K562 (cell line): ENCODE results near the gene ZNF791. TPM values are rescaled to one million over a fixed set of nuclear protein-coding genes. Genes with fewer than 3 reads are reported as not detected.
A peak's percentile ranks its signal among the peaks of the same experiment; 100 is the strongest.

Experiments
- ARHGAP35 ChIP-seq: fragments of 450-650 bp; IDR thresholded peaks from 2 replicates; pipeline ENCODE4 v1.6.1; 2018; ENCODE audit not compliant: partially characterized antibody
- ARID2 ChIP-seq: fragments of 450-650 bp; IDR thresholded peaks from 2 replicates; pipeline ENCODE4 v1.6.1; 2017; ENCODE audit warnings: antibody characterized with exemption, mild to moderate bottlenecking
- CHD4 ChIP-seq: fragments of 200-600 bp; sonication (generic); IDR thresholded peaks from 3 replicates; pipeline ENCODE4 v1.6.1; 2012; ENCODE audit warnings: low read depth, mild to moderate bottlenecking, mixed read lengths, low read length, inconsistent platforms; ENCODE audit not compliant: insufficient read depth, insufficient replicate concordance, poor library complexity, severe bottlenecking
- E2F1 ChIP-seq: sonication (generic); formaldehyde crosslinking; IDR thresholded peaks from 2 replicates; pipeline ENCODE4 v1.8.1; 2023; ENCODE audit warnings: mild to moderate bottlenecking, missing genetic modification reagents, moderate library complexity
- KDM1A ChIP-seq, 2 experiments: fragments of 450-650 bp; IDR thresholded peaks; 2 replicates each; pipeline ENCODE4 v1.6.1; 2016; ENCODE audit warnings: mild to moderate bottlenecking in 2 of 2
- KLF1 ChIP-seq: fragments of 450-650 bp; IDR thresholded peaks from 2 replicates; pipeline ENCODE4 v1.6.1; 2016; ENCODE audit warnings: missing genetic modification characterization, missing compliant biosample characterization
- MAFK ChIP-seq: IDR thresholded peaks from 2 replicates; pipeline ENCODE4 v1.6.1; 2011; ENCODE audit warnings: low read length, improper control_type of control experiment
- NEUROD1 ChIP-seq: fragments of 150-350 bp; IDR thresholded peaks from 2 replicates; pipeline ENCODE4 v1.6.1; 2014; ENCODE audit warnings: borderline replicate concordance, low read length, low read depth; ENCODE audit not compliant: partially characterized antibody
- POLR2A ChIP-seq: fragments of 450-650 bp; conservative IDR thresholded peaks from 2 replicates; pipeline ENCODE4 v1.6.1; 2016
- POU5F1 ChIP-seq: fragments of 150-350 bp; IDR thresholded peaks from 2 replicates; pipeline ENCODE4 v1.6.1; 2014; ENCODE audit warnings: borderline replicate concordance, low read length, low read depth, mild to moderate bottlenecking; ENCODE audit not compliant: partially characterized antibody
- SIX5 ChIP-seq, 2 experiments: IDR thresholded peaks; 2 replicates each; pipeline ENCODE4 v1.6.1; 2011; ENCODE audit warnings: low read length in 2 of 2, borderline replicate concordance in 1 of 2, low read depth in 1 of 2, mild to moderate bottlenecking in 1 of 2, moderate library complexity in 1 of 2; ENCODE audit not compliant: insufficient read depth in 1 of 2
- SMAD4 ChIP-seq: fragments of 250-450 bp; sonication (Bioruptor Pico); conservative IDR thresholded peaks from 2 replicates; pipeline ENCODE4 v1.8.0; 2021; ENCODE audit warnings: inconsistent platforms, mild to moderate bottlenecking, moderate library complexity
- STAG1 ChIP-seq: sonication (generic); formaldehyde crosslinking; IDR thresholded peaks from 2 replicates; pipeline ENCODE4 v1.5.0; 2020; ENCODE audit warnings: missing genetic modification reagents, borderline replicate concordance
- TAF7 ChIP-seq: fragments of 450-650 bp; IDR thresholded peaks from 2 replicates; pipeline ENCODE4 v1.6.1; 2016; ENCODE audit warnings: missing genetic modification characterization, missing compliant biosample characterization
- XRCC4 ChIP-seq: IDR thresholded peaks from one replicate; pipeline ENCODE4 v1.6.1; 2011; ENCODE audit not compliant: insufficient read depth, insufficient read length; ENCODE audit errors: extremely low read depth
- ZFP1 ChIP-seq: fragments of 450-650 bp; formaldehyde crosslinking; IDR thresholded peaks from 2 replicates; pipeline ENCODE4 v1.4.0; 2020; ENCODE audit warnings: mild to moderate bottlenecking, mixed read lengths
- ZFP30 ChIP-seq: fragments of 250-450 bp; sonication (Bioruptor Pico); IDR thresholded peaks from 2 replicates; pipeline ENCODE4 v1.8.0; 2022; ENCODE audit warnings: moderate library complexity, mild to moderate bottlenecking, inconsistent platforms, borderline replicate concordance
- ZNF124 ChIP-seq: sonication (generic); formaldehyde crosslinking; IDR thresholded peaks from 2 replicates; pipeline ENCODE4 v1.8.1; 2022; ENCODE audit warnings: missing genetic modification reagents
- ZNF239 ChIP-seq: fragments of 250-450 bp; sonication (Bioruptor Pico); IDR thresholded peaks from 2 replicates; pipeline ENCODE4 v1.4.0; 2020; ENCODE audit warnings: mild to moderate bottlenecking
- ZNF561 ChIP-seq: fragments of 450-650 bp; formaldehyde crosslinking; conservative IDR thresholded peaks from 2 replicates; pipeline ENCODE4 v1.4.0; 2020; ENCODE audit warnings: mild to moderate bottlenecking, moderate library complexity
- ZNF778 ChIP-seq: fragments of 450-650 bp; formaldehyde crosslinking; IDR thresholded peaks from 2 replicates; pipeline ENCODE4 v1.4.0; 2020; ENCODE audit warnings: mild to moderate bottlenecking, moderate library complexity
- polyA plus RNA-seq, 8 experiments: library from polyadenylated mRNA; depleted of rRNA in 4 of 8; stranded (reverse) in 5 of 8; unstranded in 3 of 8; fragments of >200 nt; fragmentation: Nextera tagmentation in 2 of 8; fragmentation: Illumina TruSeq in 1 of 8; extraction: Ambion mirVana in 2 of 8; extraction: Trizol in 1 of 8; gene quantifications; 2 replicates each; pipeline versions ENCODE4 v1.2.1 to v1.2.3, GENCODE V29; 2011 to 2014; ENCODE audit warnings: inconsistent platforms in 1 of 8, missing spikeins in 1 of 8
- total RNA-seq, 7 experiments: library from RNA; depleted of rRNA in 6 of 7; stranded (reverse); fragments of >200 nt in 6 of 7; fragmentation: Illumina TruSeq in 2 of 7; extraction: Trizol in 2 of 7; gene quantifications; 2 replicates each; pipeline versions ENCODE4 v1.2.1 to v1.2.3, GENCODE V29; 2011 to 2021; ENCODE audit warnings: low replicate concordance in 1 of 7
- TF ChIP-seq, protein P1 (sequence below): sonication (generic); formaldehyde crosslinking; IDR thresholded peaks from 2 replicates; pipeline ENCODE4 v1.8.0; 2022; ENCODE audit warnings: mild to moderate bottlenecking, missing genetic modification reagents
- TF ChIP-seq, protein P2 (sequence below): fragments of 250-450 bp; sonication (Bioruptor Pico); IDR thresholded peaks from 2 replicates; pipeline ENCODE4 v1.5.0; 2021

The ZNF791 gene
- total and polyA plus RNA-seq, 9 of the 15 experiments (the other 6 are each of a cell fraction or from before 2014, with no cell fraction given): 7.8 to 22.7 (median 13.1) TPM

GRCh38 chr19:12666265-12667048 lies 55.7 kb downstream of the ZNF791 start, which contains the start of the genes MAN2B1 and WDR83 (continued):
- TF ChIP-seq ARID2: no peak
- TF ChIP-seq E2F1 (CRISPR knock-in tag): peak; percentile 42; the same call in 1 of the 2 replicates
- no peak for TF ChIP-seq MAFK
- no peak for TF ChIP-seq ZNF124 (CRISPR knock-in tag)
- no peak for TF ChIP-seq STAG1 (CRISPR knock-in tag)
- TF ChIP-seq ZNF561 (CRISPR knock-in tag): no peak
- TF ChIP-seq, protein P1, sequence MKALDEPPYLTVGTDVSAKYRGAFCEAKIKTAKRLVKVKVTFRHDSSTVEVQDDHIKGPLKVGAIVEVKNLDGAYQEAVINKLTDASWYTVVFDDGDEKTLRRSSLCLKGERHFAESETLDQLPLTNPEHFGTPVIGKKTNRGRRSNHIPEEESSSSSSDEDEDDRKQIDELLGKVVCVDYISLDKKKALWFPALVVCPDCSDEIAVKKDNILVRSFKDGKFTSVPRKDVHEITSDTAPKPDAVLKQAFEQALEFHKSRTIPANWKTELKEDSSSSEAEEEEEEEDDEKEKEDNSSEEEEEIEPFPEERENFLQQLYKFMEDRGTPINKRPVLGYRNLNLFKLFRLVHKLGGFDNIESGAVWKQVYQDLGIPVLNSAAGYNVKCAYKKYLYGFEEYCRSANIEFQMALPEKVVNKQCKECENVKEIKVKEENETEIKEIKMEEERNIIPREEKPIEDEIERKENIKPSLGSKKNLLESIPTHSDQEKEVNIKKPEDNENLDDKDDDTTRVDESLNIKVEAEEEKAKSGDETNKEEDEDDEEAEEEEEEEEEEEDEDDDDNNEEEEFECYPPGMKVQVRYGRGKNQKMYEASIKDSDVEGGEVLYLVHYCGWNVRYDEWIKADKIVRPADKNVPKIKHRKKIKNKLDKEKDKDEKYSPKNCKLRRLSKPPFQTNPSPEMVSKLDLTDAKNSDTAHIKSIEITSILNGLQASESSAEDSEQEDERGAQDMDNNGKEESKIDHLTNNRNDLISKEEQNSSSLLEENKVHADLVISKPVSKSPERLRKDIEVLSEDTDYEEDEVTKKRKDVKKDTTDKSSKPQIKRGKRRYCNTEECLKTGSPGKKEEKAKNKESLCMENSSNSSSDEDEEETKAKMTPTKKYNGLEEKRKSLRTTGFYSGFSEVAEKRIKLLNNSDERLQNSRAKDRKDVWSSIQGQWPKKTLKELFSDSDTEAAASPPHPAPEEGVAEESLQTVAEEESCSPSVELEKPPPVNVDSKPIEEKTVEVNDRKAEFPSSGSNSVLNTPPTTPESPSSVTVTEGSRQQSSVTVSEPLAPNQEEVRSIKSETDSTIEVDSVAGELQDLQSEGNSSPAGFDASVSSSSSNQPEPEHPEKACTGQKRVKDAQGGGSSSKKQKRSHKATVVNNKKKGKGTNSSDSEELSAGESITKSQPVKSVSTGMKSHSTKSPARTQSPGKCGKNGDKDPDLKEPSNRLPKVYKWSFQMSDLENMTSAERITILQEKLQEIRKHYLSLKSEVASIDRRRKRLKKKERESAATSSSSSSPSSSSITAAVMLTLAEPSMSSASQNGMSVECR (CRISPR knock-in tag): no peak
- no peak for TF ChIP-seq ZNF778 (CRISPR knock-in tag)
- no peak for TF ChIP-seq XRCC4
- TF ChIP-seq KLF1 (tag): no peak
- TF ChIP-seq TAF7 (tag): no peak
- no peak for TF ChIP-seq CHD4
- no peak for TF ChIP-seq POU5F1
- no peak for TF ChIP-seq SIX5 (IDR thresholded peaks at IDR 0.05; ENCODE audit: borderline replicate concordance in 1 of 2, insufficient read depth in 1 of 2, low read depth in 1 of 2, low read length in 2 of 2)
- no peak for TF ChIP-seq SMAD4
- TF ChIP-seq ZNF239 (CRISPR knock-in tag): no peak
- TF ChIP-seq, protein P2, sequence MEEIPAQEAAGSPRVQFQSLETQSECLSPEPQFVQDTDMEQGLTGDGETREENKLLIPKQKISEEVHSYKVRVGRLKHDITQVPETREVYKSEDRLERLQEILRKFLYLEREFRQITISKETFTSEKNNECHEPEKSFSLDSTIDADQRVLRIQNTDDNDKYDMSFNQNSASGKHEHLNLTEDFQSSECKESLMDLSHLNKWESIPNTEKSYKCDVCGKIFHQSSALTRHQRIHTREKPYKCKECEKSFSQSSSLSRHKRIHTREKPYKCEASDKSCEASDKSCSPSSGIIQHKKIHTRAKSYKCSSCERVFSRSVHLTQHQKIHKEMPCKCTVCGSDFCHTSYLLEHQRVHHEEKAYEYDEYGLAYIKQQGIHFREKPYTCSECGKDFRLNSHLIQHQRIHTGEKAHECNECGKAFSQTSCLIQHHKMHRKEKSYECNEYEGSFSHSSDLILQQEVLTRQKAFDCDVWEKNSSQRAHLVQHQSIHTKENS (CRISPR knock-in tag): no peak
- no peak for TF ChIP-seq NEUROD1
- no peak for TF ChIP-seq ZFP30 (CRISPR knock-in tag)
- TF ChIP-seq KDM1A (IDR thresholded peaks at IDR 0.05): no peak
- TF ChIP-seq ARHGAP35: no peak
- TF ChIP-seq POLR2A: peak; percentile 55; the same call in 1 of the 2 replicates
- no peak for TF ChIP-seq ZFP1 (CRISPR knock-in tag)
